Right lobe of liver (tissue), 6 donors: ENCODE data around the gene PEG3. TPM values are rescaled to one million over a fixed set of nuclear protein-coding genes. Genes with fewer than 3 reads are reported as not detected.

Experiments used
- ATAC-seq, 4 donors: fragments of 200-7000 bp; cut with Tn5 transposase; one replicate each; pipeline ENCODE4 v1.9.1; 2020; ENCODE audit warnings: mild to moderate bottlenecking in 4 of 4, moderate library complexity in 4 of 4
- DNase-seq, 3 donors: peaks; one replicate each; pipeline ENCODE4 v3.0.0-alpha.2; 2020
- H3K27ac ChIP-seq, 3 donors: fragments of 200-600 bp; one replicate each; pipeline ENCODE4 v1.8.0; 2022
- H3K27me3 ChIP-seq, 2 donors: fragments of 200-600 bp; one replicate each; pipeline ENCODE4 v1.8.0; 2022
- H3K36me3 ChIP-seq, 4 donors: fragments of 200-600 bp; sonication (generic) in 1 of 4; one replicate each; pipeline versions ENCODE4 v1.5.1 to v1.8.0; 2017 to 2022; ENCODE audit warnings: control low read depth in 1 of 4
- H3K4me1 ChIP-seq, 4 donors: fragments of 200-600 bp; sonication (generic) in 1 of 4; one replicate each; pipeline versions ENCODE4 v1.5.1 to v1.8.0; 2017 to 2022; ENCODE audit warnings: control low read depth in 1 of 4
- H3K4me3 ChIP-seq, 3 donors: fragments of 200-600 bp; one replicate each; pipeline ENCODE4 v1.8.0; 2022
- H3K9me3 ChIP-seq, 4 donors: fragments of 200-600 bp; sonication (generic) in 1 of 4; one replicate each; pipeline versions ENCODE4 v1.5.1 to v1.8.0; 2017 to 2022; ENCODE audit warnings: control low read depth in 1 of 4
- POLR2A ChIP-seq: fragments of 450-650 bp; IDR thresholded peaks from one replicate; pipeline ENCODE4 v1.6.1; 2017; ENCODE audit warnings: antibody characterized with exemption, mild to moderate bottlenecking
- WGBS: methylation state at CpG from one replicate; pipeline ENCODE4 v1.1.6; 2018; ENCODE audit warnings: low coverage, low lambda C conversion rate; ENCODE audit not compliant: insufficient coverage; ENCODE audit errors: missing lambda C conversion rate; 5-methylcytosine and 5-hydroxymethylcytosine counted together
- intact Hi-C, 2 donors: fragments of 100-400 bp; cut with DNase I; formaldehyde crosslinking; loops; one replicate each; pipeline versions ENCODE4 v1.11.2 to v1.14.1; 2022
- total RNA-seq, 6 experiments: library from RNA; depleted of rRNA in 2 of 6; stranded (reverse); fragments of >200 nt in 2 of 6; fragmentation: NEBNext Ultra II Directional in 3 of 6; extraction: Animal tissue kit (Norgen Biotek cat#: 25700) in 3 of 6; gene quantifications; one replicate each; pipeline versions ENCODE4 v1.1.0 to v1.2.4, GENCODE V29; 2016 to 2023
- TF ChIP-seq, protein P1 (sequence below), 4 donors: fragments of 200-600 bp in 3 of 4; fragments of 450-650 bp in 1 of 4; IDR thresholded peaks; one replicate each; pipeline versions ENCODE4 v1.5.1 to v1.8.0; 2016 to 2022; ENCODE audit warnings: antibody characterized with exemption in 4 of 4, mild to moderate bottlenecking in 2 of 4
- donor health status: DM: no; HTN: yes; CAD: no.
- donor health status: DM: no; HTN: no; CAD: no.
- donor health status: DM: no; HTN: no; CAD: no.
- donor health status: DM: no; HTN: yes; CAD: no.
- donor health status: DM: no; HTN: yes; CAD: no.

The PEG3 gene
- total RNA-seq, 6 experiments from 2014 or later = 3.0 to 9.5 (median 6.5) TPM

- intact Hi-C loops = no loop called here
- H3K9me3 ChIP-seq = no peaks in the 10 kb centered on the region
- H3K27me3 ChIP-seq = no peaks in the 10 kb centered on the region
- no peak for ATAC-seq
- no CpG with 5 or more reads among the region's 5 CpGs for WGBS
- H3K4me3 ChIP-seq = no peak overlapping the region
- no peaks in the 10 kb centered on the region for H3K4me1 ChIP-seq
- peaks cover 0 to 4% (median 0%) of the 10 kb centered on the region in 4 donors for H3K36me3 ChIP-seq
- no peak for TF ChIP-seq POLR2A
- TF ChIP-seq, protein P1, sequence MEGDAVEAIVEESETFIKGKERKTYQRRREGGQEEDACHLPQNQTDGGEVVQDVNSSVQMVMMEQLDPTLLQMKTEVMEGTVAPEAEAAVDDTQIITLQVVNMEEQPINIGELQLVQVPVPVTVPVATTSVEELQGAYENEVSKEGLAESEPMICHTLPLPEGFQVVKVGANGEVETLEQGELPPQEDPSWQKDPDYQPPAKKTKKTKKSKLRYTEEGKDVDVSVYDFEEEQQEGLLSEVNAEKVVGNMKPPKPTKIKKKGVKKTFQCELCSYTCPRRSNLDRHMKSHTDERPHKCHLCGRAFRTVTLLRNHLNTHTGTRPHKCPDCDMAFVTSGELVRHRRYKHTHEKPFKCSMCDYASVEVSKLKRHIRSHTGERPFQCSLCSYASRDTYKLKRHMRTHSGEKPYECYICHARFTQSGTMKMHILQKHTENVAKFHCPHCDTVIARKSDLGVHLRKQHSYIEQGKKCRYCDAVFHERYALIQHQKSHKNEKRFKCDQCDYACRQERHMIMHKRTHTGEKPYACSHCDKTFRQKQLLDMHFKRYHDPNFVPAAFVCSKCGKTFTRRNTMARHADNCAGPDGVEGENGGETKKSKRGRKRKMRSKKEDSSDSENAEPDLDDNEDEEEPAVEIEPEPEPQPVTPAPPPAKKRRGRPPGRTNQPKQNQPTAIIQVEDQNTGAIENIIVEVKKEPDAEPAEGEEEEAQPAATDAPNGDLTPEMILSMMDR (IDR thresholded peaks at IDR 0.05) = no peak
- no peak overlapping the region for H3K27ac ChIP-seq
- no peak for DNase-seq
Observed at GRCh38 chr19:56821209-56821608, 19.3 kb downstream of the PEG3 start.

GRCh38 chr19:56819166-56819565 is 21.4 kb downstream of the PEG3 start:
- TF ChIP-seq, protein P1 (IDR thresholded peaks at IDR 0.05) = no peak
- TF ChIP-seq POLR2A = no peak
- no peaks in the 10 kb centered on the region for H3K4me1 ChIP-seq
- no peak for ATAC-seq
- intact Hi-C loops = no loop called here
- H3K9me3 ChIP-seq = no peaks in the 10 kb centered on the region
- no peak overlapping the region for H3K4me3 ChIP-seq
- DNase-seq = no peak
- 88% methylated on average over 1 of the region's 2 CpGs for WGBS
- peaks cover 0 to 4% (median 0%) of the 10 kb centered on the region in 4 donors for H3K36me3 ChIP-seq
- no peaks in the 10 kb centered on the region for H3K27me3 ChIP-seq
- no peak overlapping the region for H3K27ac ChIP-seq

DNA sequence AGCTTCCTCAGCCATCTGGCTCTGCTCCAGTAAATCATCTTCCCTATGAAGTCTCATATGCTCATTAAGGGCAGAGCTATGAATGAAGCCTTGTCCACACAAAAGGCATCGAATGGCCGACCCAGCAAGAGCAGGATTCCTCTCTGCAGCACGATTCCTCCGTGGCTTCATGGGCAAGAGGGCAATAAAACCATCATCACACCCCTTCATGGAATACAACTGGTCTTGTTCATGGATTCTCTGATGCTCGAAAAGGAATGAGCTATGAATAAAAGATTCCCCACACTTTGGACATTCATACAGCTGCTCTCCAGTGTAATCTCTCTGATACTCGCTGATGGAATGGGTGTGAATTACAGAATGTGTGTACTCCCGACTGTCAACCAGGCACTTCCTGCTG is 25.9 kb downstream of the PEG3 start:
- 53% methylated on average over 5 of the region's 7 CpGs for WGBS
- ATAC-seq = no peak

DNA sequence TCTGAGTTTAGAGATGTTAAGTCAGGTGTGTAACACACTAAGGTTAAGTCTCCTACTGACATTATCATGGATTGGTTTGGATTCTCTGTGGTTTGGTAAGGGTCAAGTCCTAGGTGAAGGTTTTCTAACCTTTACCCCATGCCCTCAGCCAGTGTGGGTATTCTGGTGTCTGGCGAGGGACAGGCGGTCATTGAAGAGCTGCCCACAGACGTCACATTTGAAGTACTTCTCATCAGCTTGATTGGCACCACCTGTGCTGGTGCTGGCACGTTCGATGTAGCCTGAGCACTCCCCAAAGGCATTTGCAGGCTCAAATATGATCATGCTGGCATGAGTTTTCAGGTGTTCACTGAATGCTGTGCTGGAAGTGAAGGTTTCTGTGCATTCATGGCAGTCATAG is 27.0 kb downstream of the PEG3 start:
- TF ChIP-seq, protein P1 (IDR thresholded peaks at IDR 0.05) = no peak
- no peak for TF ChIP-seq POLR2A
- peaks cover 0 to 4% (median 0%) of the 10 kb centered on the region in 4 donors for H3K36me3 ChIP-seq
- H3K4me3 ChIP-seq = no peak overlapping the region
- ATAC-seq = no peak
- no peaks in the 10 kb centered on the region for H3K27me3 ChIP-seq
- H3K27ac ChIP-seq = no peak overlapping the region
- intact Hi-C loops = no loop called here
- WGBS = no CpG with 5 or more reads among the region's 5 CpGs
- H3K9me3 ChIP-seq = no peaks in the 10 kb centered on the region
- H3K4me1 ChIP-seq = no peaks in the 10 kb centered on the region
- DNase-seq = no peak

More for the DNA sequence above, 25.9 kb downstream of the PEG3 start:
- Histone ChIP-seq H3K36me3 (peaks cover 0 to 4% (median 0%) of the 10 kb centered on the region in 4 donors), H3K27me3 (no peaks in the 10 kb centered on the region), H3K9me3 (no peaks in the 10 kb centered on the region), H3K4me1 (no peaks in the 10 kb centered on the region), H3K4me3 (no peak overlapping the region), H3K27ac (no peak overlapping the region)
- intact Hi-C loops = no loop called here
- TF ChIP-seq POLR2A = no peak
- TF ChIP-seq, protein P1 (IDR thresholded peaks at IDR 0.05) = no peak
- DNase-seq = no peak

- Histone ChIP-seq H3K9me3 (no peaks in the 10 kb centered on the region), H3K27me3 (no peaks in the 10 kb centered on the region), H3K36me3 (no peaks in the 10 kb centered on the region), H3K4me3 (no peak overlapping the region), H3K27ac (no peak overlapping the region), H3K4me1 (no peaks in the 10 kb centered on the region)
- no peak for DNase-seq
- ATAC-seq = no peak
- 81% methylated on average over 6 of the region's 6 CpGs for WGBS
- TF ChIP-seq, protein P1 (IDR thresholded peaks at IDR 0.05) = no peak
- no peak for TF ChIP-seq POLR2A
- intact Hi-C loops = no loop called here
Observed at GRCh38 chr19:56811480-56811879, 29.0 kb downstream of the PEG3 start.
